CD14-positive monocyte (primary cell): ENCODE measurements around the gene PMS1. TPM values are rescaled to one million over a fixed set of nuclear protein-coding genes. Genes with fewer than 3 reads are reported as not detected.
"Not testable (repeated sequence)": the region's sequence is repeated elsewhere in the genome, so short reads cannot be mapped to it uniquely, and the experiment has no call there.

Source experiments
- DNase-seq, 3 donors: peaks; one replicate each; pipeline ENCODE4 v3.0.0-alpha.2; 2011 to 2022
- H2AFZ ChIP-seq: 2 replicates; pipeline ENCODE4 v1.6.0; 2012; ENCODE audit warnings: mild to moderate bottlenecking, low read depth, low read length, inconsistent platforms; ENCODE audit not compliant: insufficient read depth, poor library complexity, severe bottlenecking
- H3K27ac ChIP-seq, 2 donors: 1 replicate in 1 of 2; 2 replicates in 1 of 2; pipeline ENCODE4 v1.5.1; 2012 to 2013; ENCODE audit warnings: low read length in 2 of 2, control low read depth in 1 of 2, inconsistent platforms in 1 of 2, low read depth in 1 of 2, mild to moderate bottlenecking in 1 of 2
- H3K27me3 ChIP-seq, 2 donors: one replicate each; pipeline versions ENCODE4 v1.6.0 to v1.6.1; 2011 to 2013; ENCODE audit warnings: low read length in 2 of 2; ENCODE audit not compliant: control insufficient read depth in 2 of 2, insufficient read depth in 2 of 2
- H3K36me3 ChIP-seq, 2 donors: replicated peaks in 1 of 2; 1 replicate in 1 of 2; 2 replicates in 1 of 2; pipeline versions ENCODE4 v1.5.1 to v1.6.1; 2012 to 2013; ENCODE audit warnings: low read length in 2 of 2, control low read depth in 1 of 2, inconsistent platforms in 1 of 2, mild to moderate bottlenecking in 1 of 2; ENCODE audit not compliant: insufficient read depth in 2 of 2, control insufficient read depth in 1 of 2
- H3K4me1 ChIP-seq, 2 donors: 1 replicate in 1 of 2; 2 replicates in 1 of 2; pipeline versions ENCODE4 v1.5.1 to v1.6.1; 2012 to 2013; ENCODE audit warnings: low read length in 2 of 2, control low read depth in 1 of 2, inconsistent platforms in 1 of 2, mild to moderate bottlenecking in 1 of 2, moderate library complexity in 1 of 2; ENCODE audit not compliant: insufficient read depth in 2 of 2, control insufficient read depth in 1 of 2
- H3K4me2 ChIP-seq: replicated peaks from 2 replicates; pipeline ENCODE3; 2012; ENCODE audit warnings: low read length, moderate library complexity, mild to moderate bottlenecking; ENCODE audit not compliant: poor library complexity, severe bottlenecking; ENCODE audit errors: extremely low read depth
- H3K4me3 ChIP-seq, 3 experiments: fragments of 200-600 bp in 1 of 3; sonication (generic) in 1 of 3; replicated peaks in 1 of 3; 1 replicate in 2 of 3; 2 replicates in 1 of 3; pipeline ENCODE4 v1.5.1; 2011 to 2013; ENCODE audit warnings: low read length in 3 of 3, mild to moderate bottlenecking in 3 of 3, control low read depth in 2 of 3, low read depth in 2 of 3, inconsistent platforms in 1 of 3, moderate library complexity in 1 of 3
- H3K79me2 ChIP-seq: 2 replicates; pipeline ENCODE4 v1.6.0; 2012; ENCODE audit warnings: mild to moderate bottlenecking, control low read depth, inconsistent platforms, low read length, moderate library complexity; ENCODE audit not compliant: insufficient read depth
- H3K9ac ChIP-seq: 2 replicates; pipeline ENCODE4 v1.6.0; 2017; ENCODE audit warnings: low read length, mild to moderate bottlenecking; ENCODE audit not compliant: insufficient read depth, poor library complexity, severe bottlenecking
- H3K9me3 ChIP-seq, 2 donors: replicated peaks in 1 of 2; 1 replicate in 1 of 2; 2 replicates in 1 of 2; pipeline versions ENCODE4 v1.5.1 to v1.6.1; 2012 to 2013; ENCODE audit warnings: low read length in 2 of 2, control low read depth in 1 of 2; ENCODE audit not compliant: control insufficient read depth in 1 of 2, insufficient read depth in 1 of 2
- H4K20me1 ChIP-seq: 2 replicates; pipeline ENCODE4 v1.6.0; 2012; ENCODE audit warnings: mild to moderate bottlenecking, low read length, control low read depth, moderate library complexity; ENCODE audit not compliant: insufficient read depth
- H3K27ac Mint-ChIP-seq, 7 donors: one replicate each; pipeline ENCODE4 v1.8.0; 2020; ENCODE audit warnings: mild to moderate bottlenecking in 7 of 7, mixed read lengths in 7 of 7, moderate library complexity in 6 of 7, inconsistent platforms in 2 of 7
- H3K27me3 Mint-ChIP-seq, 3 donors: one replicate each; pipeline ENCODE4 v1.8.0; 2021 to 2022; ENCODE audit warnings: low read depth in 3 of 3, mild to moderate bottlenecking in 3 of 3, mixed read lengths in 3 of 3, moderate library complexity in 3 of 3, inconsistent platforms in 1 of 3
- H3K36me3 Mint-ChIP-seq, 2 donors: one replicate each; pipeline ENCODE4 v1.8.0; 2020; ENCODE audit warnings: mixed read lengths in 2 of 2, inconsistent platforms in 1 of 2, mild to moderate bottlenecking in 1 of 2
- H3K4me1 Mint-ChIP-seq: one replicate; pipeline ENCODE4 v1.8.0; 2020; ENCODE audit warnings: mild to moderate bottlenecking, mixed read lengths
- H3K4me3 Mint-ChIP-seq, 2 donors: one replicate each; pipeline ENCODE4 v1.8.0; 2020; ENCODE audit warnings: mild to moderate bottlenecking in 2 of 2, mixed read lengths in 2 of 2, moderate library complexity in 1 of 2
- H3K9me3 Mint-ChIP-seq, 7 donors: one replicate each; pipeline ENCODE4 v1.8.0; 2020 to 2022; ENCODE audit warnings: mixed read lengths in 7 of 7, mild to moderate bottlenecking in 6 of 7, moderate library complexity in 6 of 7, inconsistent platforms in 2 of 7
- CTCF ChIP-seq: fragments of 200-600 bp; IDR thresholded peaks from one replicate; pipeline ENCODE4 v1.8.0; 2022; ENCODE audit warnings: antibody characterized with exemption, mild to moderate bottlenecking
- WGBS: methylation state at CpG from one replicate; pipeline ENCODE4 v1.1.5; 2013; ENCODE audit warnings: missing lambda C conversion rate; ENCODE audit not compliant: insufficient coverage; 5-methylcytosine and 5-hydroxymethylcytosine counted together
- intact Hi-C, 2 donors: fragments of 100-400 bp; cut with micrococcal nuclease; formaldehyde crosslinking; loops; one replicate each; pipeline versions ENCODE4 v1.15.0 to v1.15.1; 2023
- polyA plus RNA-seq, 3 donors: library from polyadenylated mRNA; depleted of rRNA in 1 of 3; unstranded in 2 of 3; stranded (reverse) in 1 of 3; fragments of 300-500 nt in 2 of 3; fragments of >200 nt in 1 of 3; fragmentation: Illumina TruSeq in 2 of 3; gene quantifications; 1 replicate in 2 of 3; 2 replicates in 1 of 3; pipeline ENCODE4 v1.2.3, GENCODE V29; 2012 to 2021

The PMS1 gene
- polyA plus RNA-seq, 3 donors, result 3.7 to 7.8 (median 5.7) TPM

- no peak for DNase-seq
- Histone ChIP-seq H3K4me3 (no peak overlapping the region), H3K4me2 (no peak overlapping the region), H2AFZ (no peak overlapping the region), H3K27ac (no peak overlapping the region), H3K9me3 (no peaks in the 10 kb centered on the region), H3K36me3 (no peaks in the 10 kb centered on the region), H3K9ac (no peak overlapping the region), H3K27me3 (no peaks in the 10 kb centered on the region), H3K79me2 (no peaks in the 10 kb centered on the region), H3K4me1 (no peaks in the 10 kb centered on the region), H4K20me1 (no peaks in the 10 kb centered on the region)
- Mint-ChIP-seq H3K36me3 (no peaks in the 10 kb centered on the region), H3K27me3 (peaks cover 2 to 5% (median 3%) of the 10 kb centered on the region in 3 donors), H3K4me1 (no peaks in the 10 kb centered on the region), H3K4me3 (no peak overlapping the region), H3K9me3 (peaks cover 0 to 13% (median 5%) of the 10 kb centered on the region in 7 donors), H3K27ac (no peak overlapping the region)
- WGBS, result no CpG with 5 or more reads among the region's 2 CpGs
- TF ChIP-seq CTCF, result no peak
- intact Hi-C loops, result no loop called here
These were observed 101.1 kb downstream of the PMS1 start for GRCh38 chr2:189885368-189885767.

GRCh38 chr2:189892546-189893294 is 108.5 kb downstream of the PMS1 start:
- H3K27me3 ChIP-seq, H3K4me2 ChIP-seq, H3K9me3 ChIP-seq, H3K4me1 ChIP-seq, H3K36me3 ChIP-seq, H3K4me3 Mint-ChIP-seq, H3K36me3 Mint-ChIP-seq, H2AFZ ChIP-seq, H3K9ac ChIP-seq, H3K27me3 Mint-ChIP-seq, H3K27ac ChIP-seq, H3K4me3 ChIP-seq, H4K20me1 ChIP-seq, H3K79me2 ChIP-seq, DNase-seq, H3K27ac Mint-ChIP-seq, intact Hi-C loops, H3K4me1 Mint-ChIP-seq: not testable (repeated sequence)
- 69% methylated on average over 3 of the region's 7 CpGs for WGBS
- peaks cover 0 to 15% (median 4%) of the 10 kb centered on the region in 7 donors for H3K9me3 Mint-ChIP-seq
